Stomach (tissue), 9 donors: ENCODE results near the gene FOXN3. TPM values are rescaled to one million over a fixed set of nuclear protein-coding genes. Genes with fewer than 3 reads are reported as not detected.
"Not testable (repeated sequence)": the region's sequence is repeated elsewhere in the genome, so short reads cannot be mapped to it uniquely, and the experiment has no call there.

Experiments used
- DNase-seq, 2 donors: peaks; one replicate each; pipeline versions ENCODE4 v3.0.0 to v3.0.0-alpha.2; 2013 to 2019
- H3K27ac ChIP-seq, 5 donors: fragments of 200-600 bp in 4 of 5; sonication (generic) in 4 of 5; one replicate each; pipeline ENCODE4 v1.5.1; 2013 to 2019; ENCODE audit warnings: mild to moderate bottlenecking in 1 of 5, moderate library complexity in 1 of 5
- H3K27me3 ChIP-seq, 3 donors: fragments of 200-600 bp; sonication (generic); one replicate each; pipeline ENCODE4 v1.5.1; 2017 to 2019; ENCODE audit warnings: mixed run types in 1 of 3
- H3K36me3 ChIP-seq, 4 donors: fragments of 200-600 bp; sonication (generic); 1 replicate in 3 of 4; 2 replicates in 1 of 4; pipeline ENCODE4 v1.5.1; 2016 to 2019
- H3K4me1 ChIP-seq, 4 donors: fragments of 200-600 bp; sonication (generic); one replicate each; pipeline ENCODE4 v1.5.1; 2016 to 2019
- H3K4me3 ChIP-seq, 4 donors: fragments of 200-600 bp; sonication (generic) in 3 of 4; one replicate each; pipeline ENCODE4 v1.5.1; 2016 to 2019; ENCODE audit warnings: mild to moderate bottlenecking in 1 of 4
- H3K9me3 ChIP-seq, 4 donors: fragments of 200-600 bp; sonication (generic); one replicate each; pipeline ENCODE4 v1.5.1; 2016 to 2019
- EP300 ChIP-seq: sonication (generic); formaldehyde crosslinking; IDR thresholded peaks from one replicate; pipeline ENCODE4 v1.6.1; 2017; ENCODE audit warnings: antibody characterized with exemption
- POLR2A ChIP-seq, 4 donors: fragments of 450-650 bp; IDR thresholded peaks; one replicate each; pipeline ENCODE4 v1.6.1; 2016; ENCODE audit warnings: antibody characterized with exemption in 4 of 4, control low read depth in 2 of 4, mild to moderate bottlenecking in 1 of 4, moderate library complexity in 1 of 4
- POLR2AphosphoS5 ChIP-seq, 3 donors: sonication (generic); formaldehyde crosslinking; IDR thresholded peaks; one replicate each; pipeline ENCODE4 v1.6.1; 2016; ENCODE audit warnings: antibody characterized with exemption in 3 of 3
- WGBS, 5 donors: extraction: QIAGEN DNeasy Blood & Tissue Kit in 3 of 5; methylation state at CpG; one replicate each; pipeline versions ENCODE4 v1.1.5 to v1.1.7; 2013 to 2018; 5-methylcytosine and 5-hydroxymethylcytosine counted together
- intact Hi-C: fragments of 100-400 bp; cut with DNase I; formaldehyde crosslinking; loops from one replicate; pipeline ENCODE4 v1.15.1; 2023; ENCODE audit warnings: low total_unique reads
- polyA plus RNA-seq, 3 donors: library from polyadenylated mRNA; stranded (reverse); fragments of 200-250 nt; gene quantifications; one replicate each; pipeline ENCODE4 v1.2.3, GENCODE V29; 2013
- total RNA-seq, 5 donors: library from RNA; depleted of rRNA; stranded (reverse); fragments of >200 nt; gene quantifications; one replicate each; pipeline versions ENCODE4 v1.1.0 to v1.2.3, GENCODE V29; 2014 to 2016
- TF ChIP-seq, protein P1 (sequence below), 7 experiments: fragments of 450-650 bp in 4 of 7; fragments of 200-600 bp in 3 of 7; sonication (generic) in 3 of 7; IDR thresholded peaks; one replicate each; pipeline ENCODE4 v1.5.1; 2016 to 2019; ENCODE audit warnings: antibody characterized with exemption in 7 of 7, control low read depth in 2 of 7, mild to moderate bottlenecking in 1 of 7
- donor health status: healthy with polysubstance abuse.
- donor health status: Bipolar disorder and iron deficiency.
- donor health status: healthy.

Gene FOXN3
- total and polyA plus RNA-seq, 8 donors, result 12.5 to 126 (median 56.6) TPM

GRCh38 chr14:89117012-89117411, 300.0 kb downstream of the FOXN3 start:
- no peak overlapping the region for H3K4me3 ChIP-seq
- 79 to 83% (median 80%) methylated on average over 5 of the region's 5 CpGs for WGBS, 5 donors
- DNase-seq, result no peak
- intact Hi-C loops, result no loop called here
- TF ChIP-seq, protein P1, sequence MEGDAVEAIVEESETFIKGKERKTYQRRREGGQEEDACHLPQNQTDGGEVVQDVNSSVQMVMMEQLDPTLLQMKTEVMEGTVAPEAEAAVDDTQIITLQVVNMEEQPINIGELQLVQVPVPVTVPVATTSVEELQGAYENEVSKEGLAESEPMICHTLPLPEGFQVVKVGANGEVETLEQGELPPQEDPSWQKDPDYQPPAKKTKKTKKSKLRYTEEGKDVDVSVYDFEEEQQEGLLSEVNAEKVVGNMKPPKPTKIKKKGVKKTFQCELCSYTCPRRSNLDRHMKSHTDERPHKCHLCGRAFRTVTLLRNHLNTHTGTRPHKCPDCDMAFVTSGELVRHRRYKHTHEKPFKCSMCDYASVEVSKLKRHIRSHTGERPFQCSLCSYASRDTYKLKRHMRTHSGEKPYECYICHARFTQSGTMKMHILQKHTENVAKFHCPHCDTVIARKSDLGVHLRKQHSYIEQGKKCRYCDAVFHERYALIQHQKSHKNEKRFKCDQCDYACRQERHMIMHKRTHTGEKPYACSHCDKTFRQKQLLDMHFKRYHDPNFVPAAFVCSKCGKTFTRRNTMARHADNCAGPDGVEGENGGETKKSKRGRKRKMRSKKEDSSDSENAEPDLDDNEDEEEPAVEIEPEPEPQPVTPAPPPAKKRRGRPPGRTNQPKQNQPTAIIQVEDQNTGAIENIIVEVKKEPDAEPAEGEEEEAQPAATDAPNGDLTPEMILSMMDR (IDR thresholded peaks at IDR 0.05), result no peak
- TF ChIP-seq POLR2A (IDR thresholded peaks at IDR 0.05), result no peak
- no peak for TF ChIP-seq POLR2AphosphoS5 (IDR thresholded peaks at IDR 0.05)
- TF ChIP-seq EP300, result no peak
- H3K36me3 ChIP-seq, result no peaks in the 10 kb centered on the region
- H3K27ac ChIP-seq, result no peak overlapping the region
- H3K9me3 ChIP-seq, result peaks cover 0 to 21% (median 10%) of the 10 kb centered on the region in 4 donors
- no peaks in the 10 kb centered on the region for H3K27me3 ChIP-seq
- H3K4me1 ChIP-seq, result no peaks in the 10 kb centered on the region

DNA sequence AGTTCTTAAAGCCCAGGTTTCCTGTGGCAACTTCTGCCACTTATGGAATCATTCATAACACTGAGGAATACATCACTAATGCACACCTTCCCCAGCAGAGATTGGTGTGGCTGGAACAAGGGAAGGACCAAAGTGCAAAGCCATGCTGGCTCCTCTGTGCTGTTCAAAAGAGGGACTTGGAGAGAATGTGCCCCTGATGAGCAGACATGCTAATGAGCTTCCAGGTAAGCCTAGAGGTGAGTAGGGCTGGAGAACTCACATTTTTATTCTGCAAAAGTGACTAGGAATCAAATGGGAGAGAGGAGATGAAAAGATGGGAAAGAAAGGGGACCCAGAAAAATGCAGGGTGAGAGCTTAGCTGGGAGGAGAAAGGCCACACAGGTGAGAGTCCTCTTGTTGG, 302.9 kb downstream of the FOXN3 start:
- no peak overlapping the region for H3K4me3 ChIP-seq
- TF ChIP-seq, protein P1 (IDR thresholded peaks at IDR 0.05), result no peak
- TF ChIP-seq EP300, result no peak
- no peak for TF ChIP-seq POLR2AphosphoS5 (IDR thresholded peaks at IDR 0.05)
- TF ChIP-seq POLR2A (IDR thresholded peaks at IDR 0.05), result no peak
- intact Hi-C loops, result no loop called here
- no peak overlapping the region for H3K27ac ChIP-seq
- no peak for DNase-seq
- peaks cover 0 to 4% (median 0%) of the 10 kb centered on the region in 4 donors for H3K9me3 ChIP-seq
- H3K4me1 ChIP-seq, result no peaks in the 10 kb centered on the region
- no peaks in the 10 kb centered on the region for H3K36me3 ChIP-seq
- no peaks in the 10 kb centered on the region for H3K27me3 ChIP-seq

- 91 to 98% (median 97%) methylated on average over 18 of the region's 18 CpGs for WGBS, 5 donors
- TF ChIP-seq, protein P1 (IDR thresholded peaks at IDR 0.05), result no peak
- no peak for TF ChIP-seq POLR2AphosphoS5 (IDR thresholded peaks at IDR 0.05)
- no peak for TF ChIP-seq POLR2A (IDR thresholded peaks at IDR 0.05)
- no peak for TF ChIP-seq EP300
- intact Hi-C loops, result no loop called here
- H3K36me3 ChIP-seq, result no peaks in the 10 kb centered on the region
- H3K4me1 ChIP-seq, result no peaks in the 10 kb centered on the region
- no peak overlapping the region for H3K27ac ChIP-seq
- H3K27me3 ChIP-seq, result no peaks in the 10 kb centered on the region
- H3K9me3 ChIP-seq, result no peaks in the 10 kb centered on the region
- DNase-seq, result no peak
- H3K4me3 ChIP-seq, result no peak overlapping the region
Observed at GRCh38 chr14:89112720-89113119, 304.3 kb downstream of the FOXN3 start.

GRCh38 chr14:89111766-89112543, 305.1 kb downstream of the FOXN3 start:
- intact Hi-C loops, DNase-seq, H3K9me3 ChIP-seq, H3K36me3 ChIP-seq, H3K4me1 ChIP-seq, H3K27me3 ChIP-seq, H3K27ac ChIP-seq, H3K4me3 ChIP-seq: not testable (repeated sequence)
- 72 to 83% (median 77%) methylated on average over 19 to 25 of the region's 25 CpGs for WGBS, 5 donors

DNA sequence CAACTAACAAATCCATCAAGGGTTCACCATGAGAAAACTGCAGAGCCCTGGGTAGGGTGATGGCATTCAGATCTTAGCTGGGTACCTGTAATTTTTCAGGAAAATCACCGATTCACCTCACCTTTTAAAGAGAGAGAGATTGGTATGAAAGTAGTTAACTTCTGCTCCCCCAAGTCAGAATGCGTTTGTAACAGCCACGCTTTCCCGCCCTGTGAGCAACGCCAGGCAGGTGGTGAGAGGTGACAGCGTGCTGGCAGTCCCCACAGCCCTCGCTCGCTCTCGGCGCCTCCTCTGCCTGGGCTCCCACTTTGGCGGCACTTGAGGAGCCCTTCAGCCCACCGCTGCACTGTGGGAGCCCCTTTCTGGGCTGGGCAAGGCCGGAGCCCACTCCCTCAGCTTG, 305.8 kb downstream of the FOXN3 start:
- H3K27ac ChIP-seq, H3K36me3 ChIP-seq, DNase-seq, H3K9me3 ChIP-seq, H3K4me3 ChIP-seq, intact Hi-C loops, H3K27me3 ChIP-seq, H3K4me1 ChIP-seq: not testable (repeated sequence)
- WGBS, 5 donors, result 93 to 97% (median 96%) methylated on average over 10 to 13 of the region's 13 CpGs
